Upper lobe of left lung (tissue), 6 donors: ENCODE results near the gene RNF215. TPM values are rescaled to one million over a fixed set of nuclear protein-coding genes. Genes with fewer than 3 reads are reported as not detected.

Experiments used
- ATAC-seq, 2 donors: fragments of 200-7000 bp; cut with Tn5 transposase; one replicate each; pipeline ENCODE4 v1.9.1; 2022; ENCODE audit warnings: mild to moderate bottlenecking in 2 of 2, moderate library complexity in 2 of 2; ENCODE audit not compliant: low FRiP score in 2 of 2
- DNase-seq, 2 donors: peaks; one replicate each; pipeline ENCODE4 v3.0.0-alpha.2; 2019 to 2020
- H3K27ac ChIP-seq, 4 donors: fragments of 200-600 bp; sonication (generic); one replicate each; pipeline ENCODE4 v1.5.1; 2016 to 2019
- H3K27me3 ChIP-seq, 4 donors: fragments of 200-600 bp; sonication (generic); one replicate each; pipeline ENCODE4 v1.5.1; 2017 to 2019
- H3K36me3 ChIP-seq, 4 donors: fragments of 200-600 bp; sonication (generic); one replicate each; pipeline ENCODE4 v1.5.1; 2016 to 2019
- H3K4me1 ChIP-seq, 4 donors: fragments of 200-600 bp; sonication (generic); one replicate each; pipeline ENCODE4 v1.5.1; 2018 to 2019
- H3K4me3 ChIP-seq, 4 donors: fragments of 200-600 bp; sonication (generic); one replicate each; pipeline ENCODE4 v1.5.1; 2017 to 2019; ENCODE audit warnings: mild to moderate bottlenecking in 2 of 4, moderate library complexity in 1 of 4
- H3K9me3 ChIP-seq, 4 donors: fragments of 200-600 bp; sonication (generic); one replicate each; pipeline ENCODE4 v1.5.1; 2018 to 2019
- EP300 ChIP-seq, 4 donors: sonication (generic); formaldehyde crosslinking; IDR thresholded peaks; one replicate each; pipeline ENCODE4 v1.5.1; 2017; ENCODE audit warnings: antibody characterized with exemption in 4 of 4, control low read depth in 2 of 4
- POLR2A ChIP-seq, 4 donors: fragments of 450-650 bp; IDR thresholded peaks; one replicate each; pipeline ENCODE4 v1.5.1; 2016 to 2017; ENCODE audit warnings: antibody characterized with exemption in 4 of 4, mild to moderate bottlenecking in 2 of 4
- POLR2AphosphoS5 ChIP-seq, 2 donors: sonication (generic); formaldehyde crosslinking; IDR thresholded peaks; one replicate each; pipeline ENCODE4 v1.5.1; 2017; ENCODE audit warnings: antibody characterized with exemption in 2 of 2
- WGBS, 2 donors: methylation state at CpG; one replicate each; pipeline ENCODE4 v1.1.5; 2017 to 2018; 5-methylcytosine and 5-hydroxymethylcytosine counted together
- total RNA-seq, 6 donors: library from RNA; depleted of rRNA in 4 of 6; stranded (reverse); fragments of >200 nt in 4 of 6; gene quantifications; one replicate each; pipeline versions ENCODE4 v1.1.0 to v1.2.1, GENCODE V29; 2016 to 2021
- TF ChIP-seq, protein P1 (sequence below), 6 experiments: fragments of 450-650 bp in 4 of 6; fragments of 200-600 bp in 2 of 6; sonication (generic) in 2 of 6; IDR thresholded peaks; one replicate each; pipeline ENCODE4 v1.5.1; 2016 to 2019; ENCODE audit warnings: antibody characterized with exemption in 6 of 6
- donor health status: DM: no; HTN: no; CAD: no; lungs with moderate emphysema.
- donor health status: DM: no; HTN: yes; CAD: no; lungs with severe emphysema.

The RNF215 gene
- total RNA-seq, 6 donors from 2014 or later, result 9.3 to 30.3 (median 16.5) TPM

DNA sequence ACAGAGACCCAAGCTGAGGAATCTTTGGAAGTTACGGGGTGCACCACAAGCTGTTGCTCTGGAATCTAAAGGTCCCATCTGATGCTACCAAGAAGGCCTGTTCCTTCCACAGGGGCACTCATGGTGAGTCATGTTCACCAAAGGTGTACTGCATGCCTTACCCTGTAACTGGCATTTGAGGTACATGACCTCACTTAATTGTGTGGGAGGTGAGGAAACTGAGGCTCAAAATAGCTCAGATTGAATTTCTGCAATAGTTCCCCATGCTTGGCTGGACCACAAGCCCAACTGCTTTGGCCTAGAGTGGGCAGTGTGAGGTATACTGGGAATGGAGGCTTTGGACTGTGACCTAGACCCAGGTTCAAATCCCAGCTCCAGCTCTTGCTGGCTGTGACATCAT lies 46.6 kb upstream of the RNF215 start:
- H3K36me3 ChIP-seq, result no peaks in the 10 kb centered on the region
- TF ChIP-seq POLR2AphosphoS5 (IDR thresholded peaks at IDR 0.05), result no peak
- TF ChIP-seq EP300 (IDR thresholded peaks at IDR 0.05), result no peak
- TF ChIP-seq, protein P1, sequence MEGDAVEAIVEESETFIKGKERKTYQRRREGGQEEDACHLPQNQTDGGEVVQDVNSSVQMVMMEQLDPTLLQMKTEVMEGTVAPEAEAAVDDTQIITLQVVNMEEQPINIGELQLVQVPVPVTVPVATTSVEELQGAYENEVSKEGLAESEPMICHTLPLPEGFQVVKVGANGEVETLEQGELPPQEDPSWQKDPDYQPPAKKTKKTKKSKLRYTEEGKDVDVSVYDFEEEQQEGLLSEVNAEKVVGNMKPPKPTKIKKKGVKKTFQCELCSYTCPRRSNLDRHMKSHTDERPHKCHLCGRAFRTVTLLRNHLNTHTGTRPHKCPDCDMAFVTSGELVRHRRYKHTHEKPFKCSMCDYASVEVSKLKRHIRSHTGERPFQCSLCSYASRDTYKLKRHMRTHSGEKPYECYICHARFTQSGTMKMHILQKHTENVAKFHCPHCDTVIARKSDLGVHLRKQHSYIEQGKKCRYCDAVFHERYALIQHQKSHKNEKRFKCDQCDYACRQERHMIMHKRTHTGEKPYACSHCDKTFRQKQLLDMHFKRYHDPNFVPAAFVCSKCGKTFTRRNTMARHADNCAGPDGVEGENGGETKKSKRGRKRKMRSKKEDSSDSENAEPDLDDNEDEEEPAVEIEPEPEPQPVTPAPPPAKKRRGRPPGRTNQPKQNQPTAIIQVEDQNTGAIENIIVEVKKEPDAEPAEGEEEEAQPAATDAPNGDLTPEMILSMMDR (IDR thresholded peaks at IDR 0.05), result no peak
- TF ChIP-seq POLR2A (IDR thresholded peaks at IDR 0.05), result no peak
- WGBS, 2 donors, result 92 to 100% methylated on average over 1 of the region's 1 CpG
- DNase-seq, result no peak
- no peaks in the 10 kb centered on the region for H3K27me3 ChIP-seq
- H3K9me3 ChIP-seq, result no peaks in the 10 kb centered on the region
- no peaks in the 10 kb centered on the region for H3K4me1 ChIP-seq
- no peak overlapping the region for H3K4me3 ChIP-seq
- no peak for ATAC-seq
- H3K27ac ChIP-seq, result no peak overlapping the region

- no peak for ATAC-seq
- no peak for TF ChIP-seq POLR2AphosphoS5 (IDR thresholded peaks at IDR 0.05)
- no peak for TF ChIP-seq POLR2A (IDR thresholded peaks at IDR 0.05)
- TF ChIP-seq EP300 (IDR thresholded peaks at IDR 0.05), result no peak
- TF ChIP-seq, protein P1 (IDR thresholded peaks at IDR 0.05), result no peak
- H3K4me1 ChIP-seq, result no peaks in the 10 kb centered on the region
- no peak for DNase-seq
- H3K9me3 ChIP-seq, result no peaks in the 10 kb centered on the region
- no peak overlapping the region for H3K27ac ChIP-seq
- WGBS, 2 donors, result 84 to 92% methylated on average over 2 to 3 of the region's 3 CpGs
- no peaks in the 10 kb centered on the region for H3K27me3 ChIP-seq
- peaks cover 0 to 4% (median 0%) of the 10 kb centered on the region in 4 donors for H3K36me3 ChIP-seq
- no peak overlapping the region for H3K4me3 ChIP-seq
Observed at GRCh38 chr22:30433227-30433626, 46.0 kb upstream of the RNF215 start.

- ATAC-seq, result no peak
- TF ChIP-seq POLR2AphosphoS5 (IDR thresholded peaks at IDR 0.05) (no peak), POLR2A (IDR thresholded peaks at IDR 0.05) (no peak), EP300 (IDR thresholded peaks at IDR 0.05) (no peak)
- TF ChIP-seq, protein P1 (IDR thresholded peaks at IDR 0.05), result no peak
- WGBS, 2 donors, result 63 to 76% methylated on average over 2 of the region's 2 CpGs
Observed at GRCh38 chr22:30432520-30432919, 45.3 kb upstream of the RNF215 start.

GRCh38 chr22:30432096-30432495 lies 44.9 kb upstream of the RNF215 start:
- no peak for DNase-seq
- WGBS, 2 donors, result 93 to 100% methylated on average over 2 to 3 of the region's 4 CpGs

More at GRCh38 chr22:30432520-30432919, 45.3 kb upstream of the RNF215 start:
- Histone ChIP-seq H3K4me1 (no peaks in the 10 kb centered on the region), H3K36me3 (peaks cover 0 to 4% (median 0%) of the 10 kb centered on the region in 4 donors), H3K27ac (no peak overlapping the region), H3K4me3 (no peak overlapping the region), H3K27me3 (no peaks in the 10 kb centered on the region), H3K9me3 (no peaks in the 10 kb centered on the region)
- no peak for DNase-seq

More at GRCh38 chr22:30432096-30432495, 44.9 kb upstream of the RNF215 start:
- no peak overlapping the region for H3K4me3 ChIP-seq
- no peak overlapping the region for H3K27ac ChIP-seq
- H3K4me1 ChIP-seq, result no peaks in the 10 kb centered on the region
- no peaks in the 10 kb centered on the region for H3K27me3 ChIP-seq
- ATAC-seq, result no peak
- no peaks in the 10 kb centered on the region for H3K9me3 ChIP-seq
- no peak for TF ChIP-seq EP300 (IDR thresholded peaks at IDR 0.05)
- TF ChIP-seq POLR2A (IDR thresholded peaks at IDR 0.05), result no peak
- TF ChIP-seq, protein P1 (IDR thresholded peaks at IDR 0.05), result no peak
- no peak for TF ChIP-seq POLR2AphosphoS5 (IDR thresholded peaks at IDR 0.05)
- H3K36me3 ChIP-seq, result peaks cover 0 to 4% (median 0%) of the 10 kb centered on the region in 4 donors
